Endothelial cell of umbilical vein (primary cell): ENCODE data around the gene CCDC18.

Source experiments
- CTCF ChIP-seq, 2 donors: IDR thresholded peaks; 1 replicate in 1 of 2; 2 replicates in 1 of 2; pipeline ENCODE4 v1.5.1; 2011; ENCODE audit warnings: low read length in 2 of 2, mild to moderate bottlenecking in 2 of 2, moderate library complexity in 2 of 2, control low read depth in 1 of 2, inconsistent platforms in 1 of 2, low read depth in 1 of 2; ENCODE audit not compliant: insufficient read depth in 1 of 2; ENCODE audit errors: extremely low read depth in 1 of 2
- EZH2 ChIP-seq: IDR thresholded peaks from 2 replicates; pipeline ENCODE4 v1.6.1; 2012; ENCODE audit warnings: borderline replicate concordance, low read depth, mild to moderate bottlenecking, moderate library complexity, low read length, inconsistent platforms; ENCODE audit not compliant: severe bottlenecking
- JUN ChIP-seq: IDR thresholded peaks from 2 replicates; pipeline ENCODE4 v1.6.1; 2011; ENCODE audit warnings: borderline replicate concordance, low read depth; ENCODE audit not compliant: insufficient read length, insufficient read depth
- MYC ChIP-seq: IDR thresholded peaks from one replicate; pipeline ENCODE4 v1.6.1; 2011; ENCODE audit warnings: mild to moderate bottlenecking, low read depth, low read length
- POLR2A ChIP-seq: IDR thresholded peaks from 2 replicates; pipeline ENCODE4 v1.6.1; 2012; ENCODE audit warnings: low read depth, mild to moderate bottlenecking, control low read depth, low read length
- POLR2AphosphoS5 ChIP-seq: IDR thresholded peaks from 2 replicates; pipeline ENCODE4 v1.6.1; 2012; ENCODE audit warnings: low read depth, mild to moderate bottlenecking, control low read depth, low read length, moderate library complexity; ENCODE audit not compliant: insufficient read depth
- TF ChIP-seq, protein P1 (sequence below): IDR thresholded peaks from 2 replicates; pipeline ENCODE4 v1.6.1; 2011; ENCODE audit not compliant: insufficient read depth, insufficient read length

- TF ChIP-seq POLR2A (no peak), POLR2AphosphoS5 (no peak), MYC (no peak), JUN (no peak), CTCF (IDR thresholded peaks at IDR 0.05; ENCODE audit: extremely low read depth in 1 of 2, insufficient read depth in 1 of 2, low read depth in 1 of 2, low read length in 2 of 2) (no peak), EZH2 (no peak)
- TF ChIP-seq, protein P1, sequence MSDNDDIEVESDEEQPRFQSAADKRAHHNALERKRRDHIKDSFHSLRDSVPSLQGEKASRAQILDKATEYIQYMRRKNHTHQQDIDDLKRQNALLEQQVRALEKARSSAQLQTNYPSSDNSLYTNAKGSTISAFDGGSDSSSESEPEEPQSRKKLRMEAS = no peak
Observed at GRCh38 chr1:93317943-93318342, 137.4 kb downstream of the CCDC18 start.
